Measurements from ENCODE around the gene CERS5.

CERS5 gene

DNA sequence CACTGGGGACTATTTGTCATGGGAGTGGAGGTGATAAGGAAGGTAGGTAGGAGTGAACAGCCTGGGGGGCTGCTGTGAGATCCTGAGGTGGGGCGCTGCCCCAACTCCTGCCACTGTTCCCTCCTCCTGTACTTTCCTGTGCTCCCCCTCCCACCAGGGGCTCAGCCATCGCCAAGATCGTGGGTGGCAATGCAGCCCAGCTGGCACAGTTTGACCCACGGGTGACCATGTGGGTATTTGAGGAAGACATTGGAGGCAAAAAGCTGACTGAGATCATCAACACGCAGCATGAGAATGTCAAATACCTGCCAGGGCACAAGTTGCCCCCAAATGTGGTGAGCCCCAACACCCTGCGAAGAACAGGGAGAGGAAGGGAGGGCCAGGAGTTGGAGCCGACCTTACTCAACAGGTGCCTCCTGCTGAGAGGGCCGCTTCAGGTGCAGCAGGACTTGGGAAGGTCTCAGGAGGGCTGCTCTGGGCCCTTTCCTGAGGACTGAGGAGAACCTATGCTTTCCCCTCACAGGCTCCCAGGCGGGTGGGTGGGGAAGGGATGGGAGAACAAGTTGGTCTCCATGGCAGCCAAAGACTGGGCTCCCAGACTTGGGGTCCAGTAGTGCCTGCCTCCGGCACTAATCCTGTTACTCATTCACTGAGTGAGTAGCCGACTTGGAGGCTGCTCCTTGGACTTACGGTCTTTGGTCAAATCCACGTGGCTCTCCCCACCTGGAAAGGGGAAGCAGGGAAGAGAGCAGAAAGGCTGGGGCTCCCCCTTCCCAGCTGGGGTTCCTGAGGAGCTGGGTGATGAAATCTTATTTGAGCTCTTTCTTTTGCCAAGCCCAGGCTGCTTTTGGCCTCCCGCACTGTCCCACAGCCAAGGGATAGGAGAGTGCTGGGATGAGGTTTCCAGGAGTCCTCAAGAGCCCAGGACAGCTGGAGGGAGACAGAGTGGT, 62.5 kb downstream of the CERS5 start:
- no peaks in the 10 kb centered on the region for H3K9me3 ChIP-seq (ENCODE audit: insufficient read depth, low read length)
- H3K9ac ChIP-seq (ENCODE audit: low read length) = no peak overlapping the region
- no peak for TF ChIP-seq EZH2phosphoT487 (conservative IDR thresholded peaks at IDR 0.05; ENCODE audit: low read length)
- TF ChIP-seq, protein P1, sequence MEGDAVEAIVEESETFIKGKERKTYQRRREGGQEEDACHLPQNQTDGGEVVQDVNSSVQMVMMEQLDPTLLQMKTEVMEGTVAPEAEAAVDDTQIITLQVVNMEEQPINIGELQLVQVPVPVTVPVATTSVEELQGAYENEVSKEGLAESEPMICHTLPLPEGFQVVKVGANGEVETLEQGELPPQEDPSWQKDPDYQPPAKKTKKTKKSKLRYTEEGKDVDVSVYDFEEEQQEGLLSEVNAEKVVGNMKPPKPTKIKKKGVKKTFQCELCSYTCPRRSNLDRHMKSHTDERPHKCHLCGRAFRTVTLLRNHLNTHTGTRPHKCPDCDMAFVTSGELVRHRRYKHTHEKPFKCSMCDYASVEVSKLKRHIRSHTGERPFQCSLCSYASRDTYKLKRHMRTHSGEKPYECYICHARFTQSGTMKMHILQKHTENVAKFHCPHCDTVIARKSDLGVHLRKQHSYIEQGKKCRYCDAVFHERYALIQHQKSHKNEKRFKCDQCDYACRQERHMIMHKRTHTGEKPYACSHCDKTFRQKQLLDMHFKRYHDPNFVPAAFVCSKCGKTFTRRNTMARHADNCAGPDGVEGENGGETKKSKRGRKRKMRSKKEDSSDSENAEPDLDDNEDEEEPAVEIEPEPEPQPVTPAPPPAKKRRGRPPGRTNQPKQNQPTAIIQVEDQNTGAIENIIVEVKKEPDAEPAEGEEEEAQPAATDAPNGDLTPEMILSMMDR (IDR thresholded peaks at IDR 0.05; ENCODE audit: insufficient read depth, low read length, poor library complexity, severe bottlenecking) = no peak
- H3K4me2 ChIP-seq (ENCODE audit: low read depth, low read length, poor library complexity, severe bottlenecking) = no peak overlapping the region
- no peak overlapping the region for H2AFZ ChIP-seq (ENCODE audit: low read depth, low read length, severe bottlenecking)
- H3K4me3 ChIP-seq (ENCODE audit: insufficient read depth, low read length, poor library complexity, severe bottlenecking) = no peak overlapping the region
- no peaks in the 10 kb centered on the region for H3K27me3 ChIP-seq (ENCODE audit: low read length)
- no peaks in the 10 kb centered on the region for H3K9me2 ChIP-seq (replicated peaks; ENCODE audit: insufficient read depth, low read length)
- H4K20me1 ChIP-seq (ENCODE audit: low read depth, low read length) = no peaks in the 10 kb centered on the region
- no peaks in the 10 kb centered on the region for H3K79me2 ChIP-seq (ENCODE audit: insufficient read depth, low read length)
- H3F3A ChIP-seq (ENCODE audit: insufficient read depth) = no peaks in the 10 kb centered on the region
- no peaks in the 10 kb centered on the region for H3K36me3 ChIP-seq (ENCODE audit: low read length)
- no peak overlapping the region for H3K27ac ChIP-seq (ENCODE audit: low read depth, low read length)

DNA sequence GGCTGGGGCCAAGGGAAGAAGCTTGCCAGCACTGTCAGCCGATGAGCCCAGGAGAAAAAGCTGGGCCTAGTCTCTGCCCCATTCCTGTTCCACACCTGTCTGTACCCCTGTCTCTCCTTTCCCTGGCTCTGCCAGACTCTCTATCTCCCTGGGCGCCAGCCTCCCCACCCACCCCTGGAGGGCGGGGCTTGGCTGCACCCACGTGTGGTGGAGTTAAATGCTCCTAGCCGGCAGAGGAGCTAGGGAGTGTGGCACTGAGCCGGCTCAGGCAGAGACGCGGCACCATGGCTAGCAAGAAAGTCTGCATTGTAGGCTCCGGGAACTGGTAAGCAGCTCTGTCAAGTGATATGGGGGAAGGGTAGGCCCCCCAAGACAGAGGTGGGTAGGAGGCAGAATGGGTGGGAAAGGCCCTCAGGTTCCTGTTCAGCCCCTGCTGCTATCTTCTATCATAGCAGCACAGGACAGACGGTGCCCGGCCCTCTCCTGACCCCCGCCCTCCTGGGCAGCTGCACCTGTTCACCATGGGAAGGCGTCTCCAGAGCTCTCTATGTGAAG, 63.3 kb downstream of the CERS5 start, which contains the start of gene GPD1:
TSS of gene GPD1 (plus strand) at position 242 of the 555 bp plus-strand sequence. CDS start at position 285, 43 bp downstream.
- no peak within 1 kb of the TSS for H3K27ac ChIP-seq (ENCODE audit: low read depth, low read length)
- TF ChIP-seq EZH2phosphoT487 (conservative IDR thresholded peaks at IDR 0.05; ENCODE audit: low read length) = no peak
- TF ChIP-seq, protein P1 (IDR thresholded peaks at IDR 0.05; ENCODE audit: insufficient read depth, low read length, poor library complexity, severe bottlenecking) = no peak
- H3K9me2 ChIP-seq (replicated peaks; ENCODE audit: insufficient read depth, low read length) = no peaks in the 10 kb centered on the region

GRCh38 chr12:50103351-50103750, 63.8 kb downstream of the CERS5 start:
- Histone ChIP-seq H3K9ac (ENCODE audit: low read length) (no peak overlapping the region), H3K36me3 (ENCODE audit: low read length) (no peaks in the 10 kb centered on the region), H3K4me2 (ENCODE audit: low read depth, low read length, poor library complexity, severe bottlenecking) (no peak overlapping the region), H4K20me1 (ENCODE audit: low read depth, low read length) (no peaks in the 10 kb centered on the region), H3K9me2 (replicated peaks; ENCODE audit: insufficient read depth, low read length) (no peaks in the 10 kb centered on the region), H3K4me3 (ENCODE audit: insufficient read depth, low read length, poor library complexity, severe bottlenecking) (no peak overlapping the region), H2AFZ (ENCODE audit: low read depth, low read length, severe bottlenecking) (no peak overlapping the region), H3K27me3 (ENCODE audit: low read length) (no peaks in the 10 kb centered on the region), H3K79me2 (ENCODE audit: insufficient read depth, low read length) (no peaks in the 10 kb centered on the region), H3K9me3 (ENCODE audit: insufficient read depth, low read length) (no peaks in the 10 kb centered on the region), H3F3A (ENCODE audit: insufficient read depth) (no peaks in the 10 kb centered on the region), H3K27ac (ENCODE audit: low read depth, low read length) (no peak overlapping the region)
- TF ChIP-seq, protein P1 (IDR thresholded peaks at IDR 0.05; ENCODE audit: insufficient read depth, low read length, poor library complexity, severe bottlenecking) = no peak
- TF ChIP-seq EZH2phosphoT487 (conservative IDR thresholded peaks at IDR 0.05; ENCODE audit: low read length) = no peak

More for the DNA sequence above, 63.3 kb downstream of the CERS5 start, which contains the start of gene GPD1:
- Histone ChIP-seq H2AFZ (ENCODE audit: low read depth, low read length, severe bottlenecking) (no peak within 1 kb of the TSS), H3K4me3 (ENCODE audit: insufficient read depth, low read length, poor library complexity, severe bottlenecking) (no peak within 1 kb of the TSS), H3K9ac (ENCODE audit: low read length) (no peak within 1 kb of the TSS), H3K9me3 (ENCODE audit: insufficient read depth, low read length) (no peaks in the 10 kb centered on the region), H3K36me3 (ENCODE audit: low read length) (no peaks in the 10 kb centered on the region), H3K79me2 (ENCODE audit: insufficient read depth, low read length) (no peaks in the 10 kb centered on the region), H3F3A (ENCODE audit: insufficient read depth) (no peaks in the 10 kb centered on the region), H3K4me2 (ENCODE audit: low read depth, low read length, poor library complexity, severe bottlenecking) (no peak within 1 kb of the TSS), H4K20me1 (ENCODE audit: low read depth, low read length) (no peaks in the 10 kb centered on the region), H3K27me3 (ENCODE audit: low read length) (no peaks in the 10 kb centered on the region)

Data from SU-DHL-6 (cell line).